Measurements from ENCODE around the gene PFN1. TPM values are rescaled to one million over a fixed set of nuclear protein-coding genes. Genes with fewer than 3 reads are reported as not detected.

The PFN1 gene
- total and polyA plus RNA-seq, 9 donors, result 201 to 542 (median 323) TPM

DNA sequence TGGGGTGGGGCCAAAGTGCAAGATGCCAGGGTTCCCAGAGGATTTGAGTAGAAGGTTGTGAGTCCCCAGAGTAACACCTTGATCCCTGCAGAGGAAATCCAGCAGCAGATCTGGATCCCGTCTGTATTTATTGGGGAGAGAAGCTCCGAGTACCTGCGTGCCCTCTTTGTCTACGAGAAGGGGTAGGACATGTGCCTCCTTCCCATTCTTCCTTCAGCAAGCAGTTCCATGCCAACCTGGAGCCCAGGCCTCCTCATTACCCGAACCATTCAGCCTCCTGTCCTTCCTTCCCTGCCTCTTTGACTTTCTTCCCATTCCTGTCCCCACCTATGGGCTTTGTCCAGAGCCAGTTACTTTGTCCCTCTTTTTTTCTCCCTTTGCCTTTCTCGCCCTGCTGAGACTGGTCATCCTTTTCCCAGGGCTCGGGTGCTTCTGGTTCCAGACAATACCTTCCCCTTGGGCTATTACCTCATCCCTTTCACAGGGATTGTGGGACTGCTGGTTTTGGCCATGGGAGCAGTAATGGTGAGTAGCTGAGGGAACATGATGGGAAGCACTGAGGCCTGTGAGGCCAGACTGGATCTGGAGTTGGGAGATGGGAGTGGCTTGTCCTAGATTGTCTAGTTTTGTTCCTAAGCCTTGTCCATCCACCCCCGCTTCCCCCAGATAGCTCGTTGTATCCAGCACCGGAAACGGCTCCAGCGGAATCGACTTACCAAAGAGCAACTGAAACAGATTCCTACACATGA lies 5.4 kb downstream of the PFN1 start:
- intact Hi-C loops (cut with DNase I), result no loop called here
- H3K27me3 ChIP-seq, result no peaks in the 10 kb centered on the region
- TF ChIP-seq EP300 (IDR thresholded peaks at IDR 0.05) (no peak), POLR2A (IDR thresholded peaks at IDR 0.05) (no peak), CTCF (IDR thresholded peaks at IDR 0.05) (no peak)
- H3K4me3 ChIP-seq, result no peak overlapping the region
- H3K9me3 ChIP-seq, result no peaks in the 10 kb centered on the region
- no peak for DNase-seq
- H3K36me3 ChIP-seq, result no peaks in the 10 kb centered on the region
- H3K4me1 ChIP-seq (ENCODE audit: insufficient read depth), result peaks cover 14% of the 10 kb centered on the region
- no peak overlapping the region for H3K27ac ChIP-seq
- WGBS, 3 donors, result 62 to 71% (median 66%) methylated on average over 13 of the region's 13 CpGs

- peaks cover 14% of the 10 kb centered on the region for H3K4me1 ChIP-seq (ENCODE audit: insufficient read depth)
- intact Hi-C loops (cut with DNase I), result no loop called here
Measured at GRCh38 chr17:4941319-4941610, 7.1 kb downstream of the PFN1 start.

GRCh38 chr17:4940555-4941318 lies 7.6 kb downstream of the PFN1 start:
- DNase-seq, result peak in 3 of 5 donors; percentile 49 to 87 (median 82)
- no peaks in the 10 kb centered on the region for H3K36me3 ChIP-seq
- H3K27ac ChIP-seq, result peak overlapping the region; percentile 76 to 93
- no peaks in the 10 kb centered on the region for H3K27me3 ChIP-seq
- 1 to 2% (median 2%) methylated on average over 29 of the region's 29 CpGs for WGBS, 3 donors
- TF ChIP-seq CTCF (IDR thresholded peaks at IDR 0.05), result no peak
- peak overlapping the region; percentile 88 for H3K4me3 ChIP-seq
- intact Hi-C loops (cut with DNase I), result no loop called here
- no peaks in the 10 kb centered on the region for H3K9me3 ChIP-seq
- peaks cover 14% of the 10 kb centered on the region for H3K4me1 ChIP-seq (ENCODE audit: insufficient read depth)

More at GRCh38 chr17:4941319-4941610, 7.1 kb downstream of the PFN1 start:
- Histone ChIP-seq H3K36me3 (no peaks in the 10 kb centered on the region), H3K4me3 (peak overlapping the region; percentile 88), H3K27me3 (no peaks in the 10 kb centered on the region), H3K9me3 (no peaks in the 10 kb centered on the region), H3K27ac (no peak overlapping the region)
- 30 to 48% (median 32%) methylated on average over 4 of the region's 4 CpGs for WGBS, 3 donors
- DNase-seq, result no peak
- TF ChIP-seq CTCF (IDR thresholded peaks at IDR 0.05) (no peak), EP300 (IDR thresholded peaks at IDR 0.05) (no peak)

GRCh38 chr17:4939796-4940554 lies 8.4 kb downstream of the PFN1 start, which contains the start of the genes RNF167 and SLC25A11:
RNF167 (plus strand) TSS chr17:4940268; CDS start chr17:4940910, 642 bp downstream.
SLC25A11 (minus strand) TSS chr17:4940046; CDS start chr17:4939910, 136 bp downstream.
- peak; percentile 94 to 97 (median 96) for DNase-seq
- H3K9me3 ChIP-seq, result no peaks in the 10 kb centered on the region
- 1% methylated on average over 69 to 72 of the region's 72 CpGs for WGBS, 3 donors
- no peaks in the 10 kb centered on the region for H3K27me3 ChIP-seq
- peak within 1 kb of the TSS; percentile 76 to 93 for H3K27ac ChIP-seq
- H3K4me3 ChIP-seq, result peak within 1 kb of the TSS; percentile 88
- peaks cover 12% of the 10 kb centered on the region for H3K4me1 ChIP-seq (ENCODE audit: insufficient read depth)
- intact Hi-C loops (cut with DNase I), result no loop called here
- TF ChIP-seq POLR2A (IDR thresholded peaks at IDR 0.05) (peak; percentile 3), EP300 (IDR thresholded peaks at IDR 0.05) (no peak), CTCF (IDR thresholded peaks at IDR 0.05) (no peak)
- H3K36me3 ChIP-seq, result no peaks in the 10 kb centered on the region

Measured in ovary (tissue), 9 donors.